Tibial nerve (tissue), 4 donors: Measurements from ENCODE around the gene CRB1.

Experiments used
- EP300 ChIP-seq, 2 donors: sonication (generic); formaldehyde crosslinking; IDR thresholded peaks; one replicate each; pipeline ENCODE4 v1.6.1; 2017; ENCODE audit warnings: antibody characterized with exemption in 2 of 2, mild to moderate bottlenecking in 1 of 2
- POLR2A ChIP-seq, 2 donors: fragments of 450-650 bp; IDR thresholded peaks; one replicate each; pipeline ENCODE4 v1.6.1; 2017; ENCODE audit warnings: antibody characterized with exemption in 2 of 2, mild to moderate bottlenecking in 2 of 2, moderate library complexity in 2 of 2
- TF ChIP-seq, protein P1 (sequence below), 5 experiments: fragments of 200-600 bp in 3 of 5; fragments of 450-650 bp in 2 of 5; sonication (generic) in 3 of 5; IDR thresholded peaks; one replicate each; pipeline ENCODE4 v1.5.1; 2016 to 2019; ENCODE audit warnings: antibody characterized with exemption in 5 of 5, mild to moderate bottlenecking in 3 of 5, moderate library complexity in 2 of 5

DNA sequence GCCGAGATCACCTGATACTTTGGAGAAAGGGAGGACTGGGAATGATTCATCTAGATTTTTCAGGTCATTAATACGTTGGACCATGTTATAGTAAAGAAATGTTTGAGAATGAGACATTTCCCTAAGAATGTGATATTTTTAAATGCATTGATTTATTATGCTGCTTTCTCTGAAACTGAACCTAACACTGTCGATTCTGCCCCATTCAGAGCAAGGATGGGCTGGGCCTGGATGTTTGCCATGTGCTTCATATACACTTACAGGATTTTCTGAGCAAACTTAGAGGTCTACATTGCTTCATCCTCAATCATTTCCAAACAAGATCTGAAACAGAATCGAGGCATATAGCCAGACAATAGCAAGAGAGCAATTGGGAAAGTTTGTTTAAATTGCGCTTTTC lies 183.3 kb downstream of the CRB1 start:
- TF ChIP-seq, protein P1, sequence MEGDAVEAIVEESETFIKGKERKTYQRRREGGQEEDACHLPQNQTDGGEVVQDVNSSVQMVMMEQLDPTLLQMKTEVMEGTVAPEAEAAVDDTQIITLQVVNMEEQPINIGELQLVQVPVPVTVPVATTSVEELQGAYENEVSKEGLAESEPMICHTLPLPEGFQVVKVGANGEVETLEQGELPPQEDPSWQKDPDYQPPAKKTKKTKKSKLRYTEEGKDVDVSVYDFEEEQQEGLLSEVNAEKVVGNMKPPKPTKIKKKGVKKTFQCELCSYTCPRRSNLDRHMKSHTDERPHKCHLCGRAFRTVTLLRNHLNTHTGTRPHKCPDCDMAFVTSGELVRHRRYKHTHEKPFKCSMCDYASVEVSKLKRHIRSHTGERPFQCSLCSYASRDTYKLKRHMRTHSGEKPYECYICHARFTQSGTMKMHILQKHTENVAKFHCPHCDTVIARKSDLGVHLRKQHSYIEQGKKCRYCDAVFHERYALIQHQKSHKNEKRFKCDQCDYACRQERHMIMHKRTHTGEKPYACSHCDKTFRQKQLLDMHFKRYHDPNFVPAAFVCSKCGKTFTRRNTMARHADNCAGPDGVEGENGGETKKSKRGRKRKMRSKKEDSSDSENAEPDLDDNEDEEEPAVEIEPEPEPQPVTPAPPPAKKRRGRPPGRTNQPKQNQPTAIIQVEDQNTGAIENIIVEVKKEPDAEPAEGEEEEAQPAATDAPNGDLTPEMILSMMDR (IDR thresholded peaks at IDR 0.05): no peak
- TF ChIP-seq POLR2A (IDR thresholded peaks at IDR 0.05): no peak
- TF ChIP-seq EP300 (IDR thresholded peaks at IDR 0.05): no peak
